Stimulated activated CD4-positive, alpha-beta T cell treated with anti-CD3 and anti-CD28 coated beads, Interleukin-4, amount 100 ng/mL, for 24 hours (primary cell): ENCODE results near the gene IGF2.

Source experiments
- DNase-seq: peaks from one replicate; pipeline ENCODE4 v3.0.0-alpha.2; 2020

The IGF2 gene

GRCh38 chr11:2122222-2122906 lies 16.8 kb downstream of the IGF2 start:
- no peak for DNase-seq

DNA sequence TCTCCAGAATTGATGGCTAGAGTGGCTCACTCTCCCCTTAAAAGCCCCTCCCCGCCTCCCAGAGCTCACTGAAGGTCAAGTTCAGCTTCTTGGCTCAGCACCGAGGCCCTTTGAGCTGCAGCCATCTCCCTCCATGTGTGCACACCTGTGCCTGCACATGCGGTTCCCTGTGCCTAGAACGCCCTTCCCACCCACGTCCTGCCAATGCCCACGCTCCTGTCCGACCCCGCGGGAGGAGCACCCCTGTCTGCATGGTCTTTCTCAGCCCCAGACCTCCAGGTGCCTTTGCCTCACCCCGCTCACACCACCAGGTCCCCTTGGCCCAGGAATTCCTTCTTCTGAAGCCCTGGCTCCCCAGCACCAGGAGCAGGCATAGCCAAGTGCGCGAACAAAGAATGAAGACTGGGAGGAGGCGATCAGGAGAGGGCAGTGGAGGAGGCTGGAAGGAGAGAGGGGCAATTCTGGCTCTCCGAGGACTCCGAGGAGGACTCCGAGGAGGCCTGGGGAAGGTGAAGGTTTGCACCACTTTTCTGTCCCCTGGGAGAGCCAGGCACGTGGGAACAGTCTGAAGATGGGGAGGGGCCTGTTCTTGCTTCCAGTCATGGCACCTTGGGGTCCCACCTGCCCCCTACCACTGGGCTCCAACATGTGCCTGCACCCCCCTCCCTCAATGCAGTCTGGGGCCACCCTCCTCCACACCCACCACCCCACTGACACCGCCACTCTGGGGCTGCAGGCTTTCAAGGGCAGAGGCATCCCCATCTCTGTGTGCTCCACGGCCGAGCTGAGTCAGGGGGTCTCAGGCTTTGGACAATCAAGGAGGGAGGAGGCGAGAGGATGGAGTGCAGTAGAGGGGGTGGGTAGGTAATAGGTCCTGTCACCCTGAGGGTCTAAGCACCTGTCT lies 17.7 kb downstream of the IGF2 start:
- DNase-seq, result no peak

DNA sequence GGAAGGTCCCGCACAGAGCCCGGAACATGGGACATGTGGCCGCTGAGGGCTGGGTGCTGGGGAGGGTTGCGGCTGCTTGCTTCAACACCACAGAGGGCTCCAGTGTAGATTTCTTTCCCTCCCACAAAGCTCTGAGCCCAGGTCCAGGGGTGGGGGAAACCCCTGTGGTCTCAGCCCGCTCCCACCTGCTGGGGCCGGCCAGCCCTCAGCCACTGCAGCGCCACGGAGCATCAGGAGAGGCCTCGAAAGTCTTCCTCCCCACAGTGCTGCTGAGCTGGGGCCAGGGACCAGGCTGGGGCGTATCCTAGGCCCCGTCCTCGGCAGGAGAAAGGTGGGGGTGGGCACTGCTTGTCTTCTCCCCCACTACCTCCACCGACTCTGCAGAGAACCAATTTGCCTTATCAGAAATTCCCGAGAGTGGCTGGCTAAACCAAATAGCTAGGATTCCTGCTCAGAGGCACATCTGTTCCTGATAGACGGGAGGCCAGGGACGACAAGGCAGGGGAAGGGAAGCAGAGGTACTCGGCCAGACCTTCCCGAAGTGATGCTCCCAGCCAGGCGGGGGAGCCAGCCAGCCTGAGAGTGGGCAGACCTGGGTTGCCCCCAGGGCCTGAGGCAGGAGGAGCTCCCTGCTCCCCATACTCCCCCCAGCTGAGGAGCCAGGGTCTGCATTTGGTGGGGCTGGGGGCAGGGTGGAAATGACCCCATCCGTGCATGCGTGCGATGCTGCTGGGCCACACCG lies 18.7 kb downstream of the IGF2 start:
- DNase-seq, result no peak

DNA sequence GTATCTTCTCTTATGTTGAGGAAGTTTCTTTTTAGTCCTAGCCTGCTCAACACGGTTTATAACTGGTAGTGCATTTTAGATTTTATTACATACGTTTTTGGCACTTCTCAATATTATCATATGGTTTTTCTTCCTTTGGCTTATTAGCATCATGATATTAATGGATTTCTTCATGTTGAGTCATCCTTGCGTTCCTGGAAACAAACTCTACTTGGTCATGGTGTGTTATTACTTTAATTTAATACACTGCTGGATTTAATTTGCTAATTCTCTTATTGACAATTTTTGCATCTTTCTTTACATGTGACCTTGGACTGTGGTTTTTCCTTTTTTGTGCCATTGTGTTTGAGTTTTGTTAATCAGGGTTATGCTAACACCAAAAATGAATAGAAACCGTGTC lies 20.5 kb downstream of the IGF2 start:
- no peak for DNase-seq

DNA sequence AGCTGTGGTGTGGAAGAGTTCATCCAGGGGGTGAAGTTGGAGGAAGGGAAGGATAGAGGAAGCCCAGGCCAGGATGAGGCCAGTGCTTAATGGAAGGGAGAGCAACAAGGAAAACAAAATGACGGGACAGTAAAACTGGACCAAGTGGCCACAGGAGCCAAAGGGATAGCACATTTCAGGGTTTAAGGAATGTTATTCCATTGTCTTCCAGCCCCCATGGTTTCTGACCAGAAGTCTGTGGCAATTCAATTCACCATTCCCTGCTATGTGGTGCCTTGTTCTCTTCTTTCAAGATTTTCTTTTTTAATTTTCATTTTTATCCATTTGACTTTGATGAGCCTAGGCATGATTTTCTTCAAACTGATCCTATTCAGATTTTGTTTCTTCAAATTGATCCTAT lies 22.5 kb downstream of the IGF2 start:
- no peak for DNase-seq

DNA sequence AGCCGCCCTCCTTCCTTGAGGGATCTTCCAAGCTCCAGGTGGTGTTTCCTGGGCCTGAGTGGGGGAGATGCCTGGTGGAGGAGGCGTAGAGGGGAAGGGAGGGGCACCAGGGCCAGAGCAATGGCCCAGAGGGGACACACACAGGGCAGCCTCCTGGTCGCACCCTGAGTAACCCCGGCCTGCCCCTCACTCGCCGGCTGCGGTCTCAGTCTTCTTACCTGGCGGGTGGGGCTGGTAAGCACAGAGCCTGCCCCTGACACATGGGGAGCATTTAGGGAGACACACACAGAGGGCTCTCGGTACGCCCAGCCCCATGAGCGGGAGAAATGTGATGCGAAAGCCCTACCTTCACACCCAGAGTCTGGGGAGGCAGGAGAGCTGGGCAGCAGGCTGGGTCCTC lies 23.9 kb downstream of the IGF2 start:
- no peak for DNase-seq

- DNase-seq, result no peak
Observed at GRCh38 chr11:2114430-2115241, 24.6 kb downstream of the IGF2 start.

GRCh38 chr11:2113776-2114175 lies 25.4 kb downstream of the IGF2 start:
- DNase-seq, result no peak

GRCh38 chr11:2110521-2110920 lies 28.7 kb downstream of the IGF2 start:
- DNase-seq, result no peak

GRCh38 chr11:2109541-2110019 lies 29.6 kb downstream of the IGF2 start:
- no peak for DNase-seq

- no peak for DNase-seq
Observed at GRCh38 chr11:2108675-2109491, 30.3 kb downstream of the IGF2 start.

DNA sequence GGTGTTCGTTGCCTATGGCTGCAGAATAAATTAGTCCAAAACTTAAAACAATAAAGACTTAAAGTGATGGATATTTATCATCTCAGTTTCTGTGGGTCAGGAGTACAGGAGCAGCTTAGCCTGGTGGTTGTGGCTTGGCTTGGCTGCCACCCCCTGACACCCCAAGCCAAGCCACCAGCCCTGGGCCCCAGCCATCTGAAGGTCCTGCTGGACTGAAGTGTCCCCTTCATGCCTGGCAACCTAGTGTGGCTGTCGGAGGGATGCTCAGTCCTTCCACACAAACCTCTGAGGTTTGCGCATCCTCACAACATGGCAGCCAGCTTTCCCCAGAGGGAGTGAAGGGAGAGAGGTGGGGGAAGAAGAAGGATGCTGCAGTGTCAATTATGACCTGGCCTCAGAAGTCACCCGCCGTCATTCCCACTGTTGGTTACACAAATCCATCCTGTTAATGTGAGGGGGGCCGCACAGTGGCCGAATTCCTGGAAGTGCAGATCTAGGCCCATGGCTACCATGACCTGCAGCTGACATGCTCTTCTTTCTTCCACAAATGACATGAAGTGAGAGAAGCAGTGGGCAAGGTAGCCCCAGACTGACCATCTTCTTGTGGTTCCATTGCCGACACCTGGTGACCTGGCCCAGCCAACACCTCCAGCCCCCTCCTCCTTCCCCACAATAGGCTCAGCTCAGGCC lies 31.1 kb downstream of the IGF2 start:
- DNase-seq, result no peak

DNA sequence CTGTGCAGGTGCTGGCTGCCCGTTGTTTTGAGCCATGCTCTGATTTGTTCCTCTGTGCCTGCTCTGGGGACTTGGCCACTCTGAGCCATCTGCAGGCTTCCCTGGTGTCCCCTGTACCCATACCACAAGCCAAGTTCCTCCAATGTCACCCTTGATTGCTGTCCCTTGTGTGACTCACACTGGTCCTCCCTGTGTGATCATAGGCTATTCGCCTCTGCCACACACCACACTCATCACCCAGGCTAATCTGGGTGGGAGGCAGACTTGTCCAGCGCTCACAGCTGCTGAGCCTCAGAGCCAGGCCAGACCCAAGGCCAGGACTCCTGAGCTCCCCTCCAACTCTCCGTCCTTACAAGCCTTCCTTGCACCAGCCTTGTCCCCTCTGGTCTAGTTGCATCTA lies 31.7 kb downstream of the IGF2 start:
- DNase-seq, result no peak

DNA sequence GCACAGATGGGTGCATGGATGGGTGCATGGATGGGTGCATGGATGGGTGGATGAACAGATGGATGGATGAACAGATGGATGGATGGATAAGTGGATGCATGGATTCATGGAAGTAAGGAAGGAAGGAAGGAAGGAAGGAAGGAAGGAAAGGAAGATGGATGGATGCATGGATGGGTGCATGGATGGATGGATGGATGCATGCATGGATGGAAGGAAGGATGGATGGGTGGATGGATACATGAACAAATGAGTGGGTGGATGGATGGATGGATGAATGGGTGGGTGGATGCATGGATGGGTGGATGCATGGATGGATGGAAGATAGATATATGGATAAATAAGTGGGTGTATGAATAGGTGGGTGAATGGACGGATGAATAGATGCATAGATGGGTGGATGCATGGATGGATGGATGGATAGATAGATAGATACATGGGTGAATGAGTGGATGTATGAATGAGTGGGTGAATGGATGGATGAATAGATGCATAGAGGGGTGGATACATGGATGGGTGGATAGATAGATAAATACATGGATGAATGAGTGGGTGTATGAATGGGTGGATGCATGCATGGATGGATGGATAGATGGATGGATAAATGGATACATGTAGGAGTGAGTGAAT lies 32.5 kb downstream of the IGF2 start:
- no peak for DNase-seq

DNA sequence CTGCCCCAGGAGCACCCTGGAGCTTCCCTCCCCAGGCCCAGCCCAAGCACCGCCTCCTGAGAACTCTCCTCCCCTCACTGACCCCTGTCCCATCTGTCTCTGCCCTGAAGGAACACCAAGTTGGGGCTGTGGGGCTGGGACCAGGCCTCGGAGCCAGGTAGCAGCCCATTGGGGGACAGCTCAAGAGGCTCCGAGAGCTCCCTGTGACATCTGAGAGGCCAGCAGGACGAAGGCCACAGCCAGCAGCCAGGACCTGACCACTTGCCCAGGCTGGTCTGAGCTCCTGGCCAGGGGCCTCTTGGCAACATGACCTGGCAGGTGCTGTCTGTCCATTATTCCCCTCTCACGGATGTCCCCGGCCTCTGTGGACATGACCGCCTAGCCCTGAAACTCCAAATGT lies 33.7 kb downstream of the IGF2 start:
- DNase-seq, result no peak

GRCh38 chr11:2104524-2105440 lies 34.4 kb downstream of the IGF2 start:
- no peak for DNase-seq

- no peak for DNase-seq
Observed at GRCh38 chr11:2103668-2104523, 35.3 kb downstream of the IGF2 start.

- DNase-seq, result no peak
Observed at GRCh38 chr11:2102883-2103213, 36.3 kb downstream of the IGF2 start.
